ENCODE data around the gene THUMPD1.

DNA sequence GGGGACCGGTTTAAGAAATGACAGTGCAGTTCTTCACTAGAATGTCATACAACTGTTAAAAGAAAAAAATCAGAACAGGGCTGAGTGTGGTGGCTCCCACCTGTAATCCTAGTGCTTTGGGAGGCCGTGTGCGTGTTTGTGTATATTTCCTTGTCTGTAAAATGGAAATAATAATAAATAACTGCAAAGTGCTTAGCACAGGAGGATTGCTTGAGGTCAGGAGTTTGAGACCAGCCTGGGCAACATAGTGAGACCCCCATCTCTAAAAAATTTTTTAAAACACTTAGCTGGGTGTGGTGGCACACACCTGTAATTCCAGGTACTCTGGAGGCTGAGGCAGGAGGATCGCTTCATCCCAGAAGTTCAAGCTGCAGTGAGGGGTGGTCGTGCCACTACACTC lies 24.7 kb upstream of the THUMPD1 start:
- TF ChIP-seq POLR2A (IDR thresholded peaks at IDR 0.05): no peak
- TF ChIP-seq, protein P1, sequence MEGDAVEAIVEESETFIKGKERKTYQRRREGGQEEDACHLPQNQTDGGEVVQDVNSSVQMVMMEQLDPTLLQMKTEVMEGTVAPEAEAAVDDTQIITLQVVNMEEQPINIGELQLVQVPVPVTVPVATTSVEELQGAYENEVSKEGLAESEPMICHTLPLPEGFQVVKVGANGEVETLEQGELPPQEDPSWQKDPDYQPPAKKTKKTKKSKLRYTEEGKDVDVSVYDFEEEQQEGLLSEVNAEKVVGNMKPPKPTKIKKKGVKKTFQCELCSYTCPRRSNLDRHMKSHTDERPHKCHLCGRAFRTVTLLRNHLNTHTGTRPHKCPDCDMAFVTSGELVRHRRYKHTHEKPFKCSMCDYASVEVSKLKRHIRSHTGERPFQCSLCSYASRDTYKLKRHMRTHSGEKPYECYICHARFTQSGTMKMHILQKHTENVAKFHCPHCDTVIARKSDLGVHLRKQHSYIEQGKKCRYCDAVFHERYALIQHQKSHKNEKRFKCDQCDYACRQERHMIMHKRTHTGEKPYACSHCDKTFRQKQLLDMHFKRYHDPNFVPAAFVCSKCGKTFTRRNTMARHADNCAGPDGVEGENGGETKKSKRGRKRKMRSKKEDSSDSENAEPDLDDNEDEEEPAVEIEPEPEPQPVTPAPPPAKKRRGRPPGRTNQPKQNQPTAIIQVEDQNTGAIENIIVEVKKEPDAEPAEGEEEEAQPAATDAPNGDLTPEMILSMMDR (IDR thresholded peaks at IDR 0.05): no peak
